Measurements from ENCODE around the gene SLITRK1.

The SLITRK1 gene

DNA sequence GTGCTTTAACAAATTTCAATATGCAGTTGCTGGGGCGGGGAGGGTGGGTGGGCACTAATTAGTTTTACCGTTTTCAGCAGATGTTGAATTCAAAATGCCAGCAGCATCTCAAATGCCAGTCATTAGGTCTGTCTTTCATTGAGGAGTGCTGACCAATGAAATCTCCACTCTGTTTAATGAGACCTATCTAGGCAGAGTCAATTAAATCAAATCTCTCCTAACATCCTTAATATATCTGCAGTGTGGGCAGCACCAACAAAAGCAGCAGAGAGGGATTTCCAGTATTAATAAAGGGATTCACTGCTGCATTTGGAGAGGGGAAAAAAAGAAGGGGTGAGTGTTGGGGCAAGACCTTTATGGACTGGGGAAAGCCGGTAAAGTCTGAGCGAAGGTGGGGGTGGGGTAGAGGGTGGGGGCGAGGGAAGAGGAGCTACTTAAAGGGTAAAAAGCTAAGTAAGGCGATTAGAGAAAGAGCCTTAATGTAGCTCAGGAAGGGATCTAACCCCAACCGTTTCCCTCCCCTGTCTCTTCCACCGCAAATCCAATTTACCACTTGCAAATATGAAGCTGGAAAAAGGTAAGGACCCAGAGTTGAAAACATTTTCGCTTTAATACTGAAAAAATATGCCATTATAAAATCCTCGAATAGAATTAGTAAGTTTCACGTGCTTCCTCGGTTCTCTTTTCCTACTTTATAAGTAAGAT lies 4.5 kb downstream of the SLITRK1 start:
- no peak overlapping the region for H3K4me3 ChIP-seq (ENCODE audit: low read length)
- DNase-seq (ENCODE audit: low read depth, low spot score) = no peak

DNA sequence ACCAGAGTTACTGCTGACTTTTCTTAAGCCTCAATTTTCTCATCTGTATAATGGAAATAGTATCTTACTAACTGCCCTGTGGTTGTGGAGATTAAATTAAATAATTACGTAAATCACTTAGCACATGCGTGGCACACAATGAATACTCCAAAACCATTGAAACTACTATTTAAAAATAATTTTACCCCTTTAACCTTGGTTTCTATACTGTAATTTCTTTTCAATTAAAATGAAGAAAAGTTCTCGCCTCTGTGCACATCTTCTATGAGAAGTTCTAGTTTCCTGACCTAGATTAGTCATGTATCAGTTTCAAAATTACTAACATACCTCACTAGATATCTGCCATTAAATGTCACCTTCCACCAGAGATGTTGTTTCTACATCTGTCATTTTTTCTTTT lies 5.7 kb downstream of the SLITRK1 start:
- H3K4me3 ChIP-seq (ENCODE audit: low read length) = no peak overlapping the region
- no peak for DNase-seq (ENCODE audit: low read depth, low spot score)

DNA sequence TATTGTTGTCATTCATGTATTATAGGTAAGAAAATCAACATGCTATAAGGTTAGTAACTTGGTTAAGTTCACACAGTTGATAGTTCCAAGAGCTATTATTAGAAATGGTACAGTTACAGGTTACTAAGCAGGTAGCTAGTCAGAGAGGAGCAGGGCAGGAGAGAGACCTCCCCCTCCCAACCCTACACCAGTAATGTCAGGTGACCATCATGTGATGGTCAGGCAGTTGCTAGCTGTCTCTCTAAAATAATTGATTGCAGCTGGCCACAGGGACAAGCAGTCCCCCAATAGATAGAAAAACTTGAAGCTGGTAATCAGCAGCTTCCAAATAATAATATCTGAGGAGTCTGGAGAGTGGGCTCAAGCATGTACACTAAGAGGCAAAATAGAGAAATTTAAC lies 14.6 kb downstream of the SLITRK1 start:
- DNase-seq (ENCODE audit: low read depth, low spot score) = no peak
- no peak overlapping the region for H3K4me3 ChIP-seq (ENCODE audit: low read length)

- DNase-seq (ENCODE audit: low read depth, low spot score) = no peak
- H3K4me3 ChIP-seq (ENCODE audit: low read length) = no peak overlapping the region
These were observed 16.8 kb downstream of the SLITRK1 start for GRCh38 chr13:83865161-83866137.

DNA sequence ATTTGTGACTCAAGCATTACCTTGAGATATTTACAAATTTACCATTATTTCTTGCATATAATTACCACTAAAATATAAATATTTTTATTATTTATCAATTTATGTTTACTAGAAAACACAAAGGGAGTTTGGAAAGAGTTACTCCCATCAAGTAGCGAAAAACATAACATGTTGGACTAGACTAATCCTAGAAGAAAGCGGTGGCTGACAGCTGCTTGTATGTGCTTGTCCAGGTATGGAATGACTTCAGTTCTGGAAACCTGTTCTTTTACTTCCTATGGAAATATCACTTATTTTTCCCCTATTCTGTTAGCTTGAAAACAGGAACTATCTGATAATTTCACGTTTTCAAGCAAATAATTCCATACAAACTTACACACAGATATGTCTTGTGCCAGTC lies 28.5 kb downstream of the SLITRK1 start:
- no peak overlapping the region for H3K4me3 ChIP-seq (ENCODE audit: low read length)
- DNase-seq (ENCODE audit: low read depth, low spot score) = no peak

DNA sequence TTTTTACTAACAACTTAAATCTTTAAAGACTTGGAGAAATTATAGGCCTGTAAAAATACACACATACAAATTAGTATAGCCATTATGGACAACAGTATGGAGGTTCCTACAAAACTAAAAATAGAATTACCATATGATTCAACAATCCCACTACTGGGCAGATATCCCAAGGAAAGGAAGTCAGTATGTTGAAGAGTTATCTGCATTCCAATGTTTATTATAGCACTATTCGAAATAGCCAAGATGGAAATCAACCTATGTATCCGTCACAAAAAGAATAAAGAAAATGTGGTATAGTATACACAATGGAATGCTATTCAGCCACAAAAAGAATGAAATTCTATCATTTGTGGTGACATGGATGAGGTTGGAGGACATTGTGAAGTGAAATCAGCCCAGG lies 37.2 kb downstream of the SLITRK1 start:
- H3K4me3 ChIP-seq (ENCODE audit: low read length) = no peak overlapping the region
- DNase-seq (ENCODE audit: low read depth, low spot score) = no peak

GRCh38 chr13:83839146-83839545 lies 43.1 kb downstream of the SLITRK1 start:
- no peak for DNase-seq (ENCODE audit: low read depth, low spot score)
- H3K4me3 ChIP-seq (ENCODE audit: low read length) = no peak overlapping the region

DNA sequence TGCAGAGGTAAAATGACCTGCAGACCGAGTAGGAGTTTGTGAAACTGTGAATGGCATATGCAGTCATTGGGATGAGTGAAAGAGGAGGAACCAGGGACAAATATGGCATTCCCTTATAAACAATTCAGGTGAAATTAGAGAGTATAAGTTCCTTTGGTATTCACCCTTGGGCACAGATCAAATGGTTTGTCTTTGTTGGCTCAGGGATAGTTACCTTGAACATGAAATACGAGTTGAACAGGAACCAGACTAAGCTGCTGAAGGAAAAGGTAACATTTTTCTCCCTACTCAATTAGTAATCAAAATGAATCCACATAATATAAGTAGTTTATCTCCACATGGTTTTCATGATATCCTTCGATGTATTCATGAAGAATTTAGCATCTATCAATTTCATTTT lies 50.5 kb downstream of the SLITRK1 start:
- H3K4me3 ChIP-seq (ENCODE audit: low read length) = no peak overlapping the region
- DNase-seq (ENCODE audit: low read depth, low spot score) = no peak

- H3K4me3 ChIP-seq (ENCODE audit: low read length) = no peak overlapping the region
- DNase-seq (ENCODE audit: low read depth, low spot score) = no peak
These were observed 52.5 kb downstream of the SLITRK1 start for GRCh38 chr13:83829810-83830209.

DNA sequence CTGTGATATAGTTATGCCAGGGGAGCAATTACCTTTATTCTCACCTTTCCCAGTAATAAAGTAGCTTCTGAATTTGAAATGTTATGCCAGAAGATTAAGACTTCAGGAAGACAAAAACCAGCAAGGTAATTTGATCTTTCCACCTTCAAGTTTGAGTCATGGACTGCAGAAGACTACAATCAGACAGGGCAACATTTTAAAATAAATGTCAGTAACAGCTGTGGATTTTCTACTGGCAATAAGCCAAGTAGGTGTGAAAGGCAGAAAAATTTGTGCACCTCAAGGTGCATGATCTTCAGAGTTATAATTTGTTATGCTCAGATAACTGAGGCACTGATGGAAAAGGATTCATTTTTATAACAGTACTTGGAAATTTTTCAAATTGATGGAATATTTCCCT lies 54.9 kb downstream of the SLITRK1 start:
- H3K4me3 ChIP-seq (ENCODE audit: low read length) = no peak overlapping the region
- DNase-seq (ENCODE audit: low read depth, low spot score) = no peak

All from Jurkat, Clone E6-1 (cell line).